Gastroesophageal sphincter (tissue), 4 donors: ENCODE results near the gene CFAP46. TPM values are rescaled to one million over a fixed set of nuclear protein-coding genes. Genes with fewer than 3 reads are reported as not detected.
A peak's percentile ranks its signal among the peaks of the same experiment; 100 is the strongest.

Source experiments
- ATAC-seq: fragments of 150-250 bp; one replicate; pipeline ENCODE4 v1.9.1; 2016; ENCODE audit warnings: mild to moderate bottlenecking, moderate library complexity
- H3K27ac ChIP-seq, 4 donors: fragments of 200-600 bp; sonication (generic) in 3 of 4; 1 replicate in 3 of 4; 2 replicates in 1 of 4; pipeline ENCODE4 v1.5.1; 2016 to 2019
- H3K27me3 ChIP-seq: fragments of 200-600 bp; sonication (generic); one replicate; pipeline ENCODE4 v1.5.1; 2019
- H3K36me3 ChIP-seq, 2 donors: fragments of 200-600 bp; sonication (generic); one replicate each; pipeline ENCODE4 v1.5.1; 2019; ENCODE audit warnings: control low read depth in 1 of 2
- H3K4me1 ChIP-seq, 3 donors: fragments of 200-600 bp; sonication (generic); 1 replicate in 2 of 3; 2 replicates in 1 of 3; pipeline ENCODE4 v1.5.1; 2016 to 2019; ENCODE audit warnings: control low read depth in 2 of 3
- H3K4me3 ChIP-seq, 2 donors: fragments of 200-600 bp; sonication (generic); one replicate each; pipeline ENCODE4 v1.5.1; 2019; ENCODE audit warnings: mild to moderate bottlenecking in 1 of 2, moderate library complexity in 1 of 2
- H3K9me3 ChIP-seq, 3 donors: fragments of 200-600 bp; sonication (generic); one replicate each; pipeline ENCODE4 v1.5.1; 2017 to 2019; ENCODE audit warnings: control low read depth in 2 of 3
- EP300 ChIP-seq: sonication (generic); formaldehyde crosslinking; IDR thresholded peaks from one replicate; pipeline ENCODE4 v1.6.1; 2017; ENCODE audit warnings: antibody characterized with exemption, mild to moderate bottlenecking
- POLR2A ChIP-seq, 2 donors: fragments of 450-650 bp; IDR thresholded peaks; one replicate each; pipeline ENCODE4 v1.6.1; 2017; ENCODE audit warnings: antibody characterized with exemption in 2 of 2, mild to moderate bottlenecking in 2 of 2, moderate library complexity in 1 of 2
- POLR2AphosphoS5 ChIP-seq: sonication (generic); formaldehyde crosslinking; IDR thresholded peaks from one replicate; pipeline ENCODE4 v1.6.1; 2017; ENCODE audit warnings: antibody characterized with exemption
- WGBS, 2 donors: methylation state at CpG; one replicate each; pipeline ENCODE4 v1.1.5; 2018; ENCODE audit warnings: low coverage in 1 of 2; 5-methylcytosine and 5-hydroxymethylcytosine counted together
- total RNA-seq, 4 donors: library from RNA; depleted of rRNA; stranded (reverse); fragments of >200 nt; gene quantifications; one replicate each; pipeline ENCODE4 v1.1.0, GENCODE V29; 2016
- TF ChIP-seq, protein P1 (sequence below), 4 experiments: fragments of 200-600 bp in 2 of 4; fragments of 450-650 bp in 2 of 4; sonication (generic) in 1 of 4; IDR thresholded peaks; one replicate each; pipeline ENCODE4 v1.5.1; 2017 to 2019; ENCODE audit warnings: antibody characterized with exemption in 4 of 4, mild to moderate bottlenecking in 2 of 4, moderate library complexity in 2 of 4

Gene CFAP46
- total RNA-seq, 4 donors from 2014 or later, result 0.27 to 2.2 (median 0.30) TPM; not detected in 1

GRCh38 chr10:132962623-132963429 lies 20.5 kb upstream of the CFAP46 start:
- Histone ChIP-seq H3K27ac (no peak overlapping the region), H3K27me3 (peaks cover 31% of the 10 kb centered on the region), H3K9me3 (no peaks in the 10 kb centered on the region), H3K4me3 (peak overlapping the region; percentile 48 to 62), H3K36me3 (no peaks in the 10 kb centered on the region), H3K4me1 (peaks cover 0 to 17% (median 4%) of the 10 kb centered on the region in 3 donors)
- TF ChIP-seq EP300 (no peak), POLR2A (IDR thresholded peaks at IDR 0.05) (no peak), POLR2AphosphoS5 (no peak)
- TF ChIP-seq, protein P1, sequence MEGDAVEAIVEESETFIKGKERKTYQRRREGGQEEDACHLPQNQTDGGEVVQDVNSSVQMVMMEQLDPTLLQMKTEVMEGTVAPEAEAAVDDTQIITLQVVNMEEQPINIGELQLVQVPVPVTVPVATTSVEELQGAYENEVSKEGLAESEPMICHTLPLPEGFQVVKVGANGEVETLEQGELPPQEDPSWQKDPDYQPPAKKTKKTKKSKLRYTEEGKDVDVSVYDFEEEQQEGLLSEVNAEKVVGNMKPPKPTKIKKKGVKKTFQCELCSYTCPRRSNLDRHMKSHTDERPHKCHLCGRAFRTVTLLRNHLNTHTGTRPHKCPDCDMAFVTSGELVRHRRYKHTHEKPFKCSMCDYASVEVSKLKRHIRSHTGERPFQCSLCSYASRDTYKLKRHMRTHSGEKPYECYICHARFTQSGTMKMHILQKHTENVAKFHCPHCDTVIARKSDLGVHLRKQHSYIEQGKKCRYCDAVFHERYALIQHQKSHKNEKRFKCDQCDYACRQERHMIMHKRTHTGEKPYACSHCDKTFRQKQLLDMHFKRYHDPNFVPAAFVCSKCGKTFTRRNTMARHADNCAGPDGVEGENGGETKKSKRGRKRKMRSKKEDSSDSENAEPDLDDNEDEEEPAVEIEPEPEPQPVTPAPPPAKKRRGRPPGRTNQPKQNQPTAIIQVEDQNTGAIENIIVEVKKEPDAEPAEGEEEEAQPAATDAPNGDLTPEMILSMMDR (IDR thresholded peaks at IDR 0.05), result no peak
- WGBS, 2 donors, result 34 to 41% methylated on average over 11 of the region's 11 CpGs
- no peak for ATAC-seq

DNA sequence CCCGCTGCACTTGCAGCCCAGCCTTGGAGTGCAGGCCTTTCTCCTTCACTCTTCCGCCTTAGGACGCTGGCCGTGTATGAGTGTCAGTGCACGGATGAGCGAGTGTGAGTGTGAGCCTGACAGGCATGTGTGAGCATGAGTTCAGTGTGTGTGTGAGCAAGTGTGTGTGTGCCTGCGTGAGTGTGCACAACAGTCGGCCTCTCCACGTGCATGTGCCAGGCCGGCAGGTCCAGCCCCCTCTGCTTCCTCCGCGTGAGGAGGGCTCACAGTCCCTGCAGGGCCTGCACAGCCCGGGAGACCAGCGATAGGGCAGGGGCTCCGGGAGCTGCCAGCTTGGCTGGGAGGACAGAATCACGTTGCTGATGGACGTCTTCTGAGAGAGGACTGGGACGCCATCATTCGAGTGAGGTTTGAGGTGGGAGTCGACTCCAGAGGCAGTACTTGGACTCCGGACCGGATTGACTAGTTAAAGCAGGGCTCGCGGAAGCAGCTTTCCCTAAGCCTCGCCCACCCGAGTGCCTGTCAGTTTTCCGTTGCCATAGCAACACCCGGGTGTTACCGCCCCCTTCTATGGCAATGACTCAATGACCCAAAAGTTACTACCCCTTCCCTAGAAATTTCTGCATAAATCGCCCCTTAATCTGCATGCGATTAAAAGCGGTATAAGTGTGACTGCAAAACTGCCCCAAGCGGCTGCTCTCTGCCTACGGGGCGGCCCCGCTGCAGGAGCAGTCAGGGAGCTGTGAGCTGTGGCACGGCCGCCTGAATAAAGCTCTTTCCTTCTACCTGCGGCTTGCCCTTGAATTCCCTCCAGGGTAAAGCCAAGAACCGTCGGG lies 19.6 kb upstream of the CFAP46 start:
- H3K27me3 ChIP-seq, result peaks cover 26% of the 10 kb centered on the region
- TF ChIP-seq EP300 (no peak), POLR2AphosphoS5 (no peak), POLR2A (IDR thresholded peaks at IDR 0.05) (no peak)
- TF ChIP-seq, protein P1 (IDR thresholded peaks at IDR 0.05), result no peak
- 1 to 5% methylated on average over 13 to 20 of the region's 41 CpGs for WGBS, 2 donors
- H3K27ac ChIP-seq, result no peak overlapping the region
- no peaks in the 10 kb centered on the region for H3K9me3 ChIP-seq
- peak; percentile 60 for ATAC-seq
- H3K4me1 ChIP-seq, result peaks cover 0 to 17% (median 4%) of the 10 kb centered on the region in 3 donors
- H3K4me3 ChIP-seq, result peak overlapping the region; percentile 48 to 62
- H3K36me3 ChIP-seq, result no peaks in the 10 kb centered on the region

DNA sequence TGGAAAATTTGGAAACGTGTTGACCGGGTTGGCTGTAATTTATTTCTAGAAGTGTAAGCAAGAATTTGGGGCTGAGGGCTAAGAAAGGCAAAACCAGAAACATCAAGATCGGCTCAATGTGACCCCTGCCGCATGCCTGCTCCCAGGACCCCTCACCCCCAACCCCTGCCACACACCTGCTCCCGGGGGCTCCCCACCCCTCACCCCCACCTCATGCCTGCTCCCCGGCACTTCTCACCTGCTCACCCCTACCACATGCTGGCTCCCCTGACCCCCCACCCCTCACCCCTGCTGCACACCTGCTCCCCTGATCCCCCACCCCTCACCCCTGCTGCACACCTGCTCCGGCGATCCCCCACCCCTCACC lies 19.0 kb upstream of the CFAP46 start:
- Histone ChIP-seq H3K36me3 (no peaks in the 10 kb centered on the region), H3K9me3 (no peaks in the 10 kb centered on the region), H3K27me3 (peaks cover 20% of the 10 kb centered on the region), H3K4me3 (no peak overlapping the region), H3K27ac (no peak overlapping the region), H3K4me1 (peaks cover 0 to 17% (median 4%) of the 10 kb centered on the region in 3 donors)
- ATAC-seq, result no peak
- 62 to 85% methylated on average over 2 to 4 of the region's 8 CpGs for WGBS, 2 donors
- TF ChIP-seq, protein P1 (IDR thresholded peaks at IDR 0.05), result no peak
- TF ChIP-seq POLR2AphosphoS5 (no peak), EP300 (no peak), POLR2A (IDR thresholded peaks at IDR 0.05) (no peak)

DNA sequence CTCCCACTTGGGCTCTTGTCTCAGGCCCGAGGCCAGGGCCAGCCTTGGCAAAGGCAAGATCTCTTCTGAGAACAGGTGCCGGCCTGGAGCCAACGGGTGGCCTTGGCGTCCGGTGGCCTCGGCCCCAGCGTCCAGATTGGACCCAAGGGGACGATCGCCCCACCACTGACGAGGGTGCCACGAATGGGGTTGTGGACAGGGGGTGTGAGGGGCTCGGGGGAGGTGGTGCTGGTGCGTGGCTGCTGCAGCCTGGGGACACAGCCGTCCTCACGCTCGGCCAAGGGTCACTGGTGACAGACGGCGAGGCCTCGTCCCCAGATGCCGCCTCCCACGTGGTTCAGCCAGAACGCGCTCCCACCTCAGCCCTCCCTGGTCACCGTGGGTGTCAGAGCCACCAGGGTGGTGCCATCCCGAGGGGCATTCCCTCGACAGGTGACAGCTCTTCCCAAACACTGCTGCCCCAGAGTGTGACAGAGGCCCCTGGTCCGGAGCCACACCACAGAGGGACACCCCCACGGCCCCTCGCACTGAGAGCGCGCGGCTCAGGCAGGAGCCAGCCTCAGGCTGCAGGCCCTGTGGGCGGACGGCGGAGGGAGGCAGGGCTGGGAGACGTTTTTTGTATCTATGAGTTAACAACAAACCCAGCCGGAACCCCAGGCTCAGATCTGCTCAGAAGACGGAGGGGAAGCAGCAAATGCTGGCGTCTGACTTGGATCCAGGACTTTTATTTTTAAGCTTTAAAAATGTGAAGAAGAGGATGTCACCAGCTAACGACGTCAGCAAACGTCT lies 18.5 kb upstream of the CFAP46 start:
- Histone ChIP-seq H3K4me3 (no peak overlapping the region), H3K9me3 (no peaks in the 10 kb centered on the region), H3K27me3 (peaks cover 18% of the 10 kb centered on the region), H3K27ac (no peak overlapping the region), H3K36me3 (no peaks in the 10 kb centered on the region), H3K4me1 (peaks cover 0 to 17% (median 4%) of the 10 kb centered on the region in 3 donors)
- TF ChIP-seq, protein P1 (IDR thresholded peaks at IDR 0.05), result no peak
- TF ChIP-seq POLR2A (IDR thresholded peaks at IDR 0.05) (no peak), POLR2AphosphoS5 (no peak), EP300 (no peak)
- WGBS, 2 donors, result 41 to 69% methylated on average over 6 to 7 of the region's 42 CpGs
- ATAC-seq, result no peak
